ENCODE measurements around the gene TENM3.

DNA sequence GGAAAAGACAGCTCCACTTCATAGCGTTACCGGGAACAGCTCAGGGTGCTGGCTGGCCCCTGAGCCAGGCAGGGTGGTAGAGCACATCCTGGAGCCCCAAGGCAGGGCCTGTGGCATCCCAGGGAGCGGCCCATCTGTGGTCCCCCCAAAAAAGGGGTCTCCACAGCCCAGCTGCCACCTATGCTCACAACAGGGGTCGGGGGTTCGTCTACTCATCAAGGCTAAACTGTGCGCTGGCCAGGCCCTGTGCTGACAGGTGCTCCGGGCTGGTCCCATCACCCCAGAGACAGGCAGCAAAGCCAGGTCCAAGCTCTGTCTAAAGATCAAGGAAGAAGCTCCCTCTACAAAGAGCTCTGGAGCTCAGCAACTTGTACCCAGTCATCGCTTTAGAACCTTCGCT lies 596.1 kb downstream of the TENM3 start:
- TF ChIP-seq, protein P1, sequence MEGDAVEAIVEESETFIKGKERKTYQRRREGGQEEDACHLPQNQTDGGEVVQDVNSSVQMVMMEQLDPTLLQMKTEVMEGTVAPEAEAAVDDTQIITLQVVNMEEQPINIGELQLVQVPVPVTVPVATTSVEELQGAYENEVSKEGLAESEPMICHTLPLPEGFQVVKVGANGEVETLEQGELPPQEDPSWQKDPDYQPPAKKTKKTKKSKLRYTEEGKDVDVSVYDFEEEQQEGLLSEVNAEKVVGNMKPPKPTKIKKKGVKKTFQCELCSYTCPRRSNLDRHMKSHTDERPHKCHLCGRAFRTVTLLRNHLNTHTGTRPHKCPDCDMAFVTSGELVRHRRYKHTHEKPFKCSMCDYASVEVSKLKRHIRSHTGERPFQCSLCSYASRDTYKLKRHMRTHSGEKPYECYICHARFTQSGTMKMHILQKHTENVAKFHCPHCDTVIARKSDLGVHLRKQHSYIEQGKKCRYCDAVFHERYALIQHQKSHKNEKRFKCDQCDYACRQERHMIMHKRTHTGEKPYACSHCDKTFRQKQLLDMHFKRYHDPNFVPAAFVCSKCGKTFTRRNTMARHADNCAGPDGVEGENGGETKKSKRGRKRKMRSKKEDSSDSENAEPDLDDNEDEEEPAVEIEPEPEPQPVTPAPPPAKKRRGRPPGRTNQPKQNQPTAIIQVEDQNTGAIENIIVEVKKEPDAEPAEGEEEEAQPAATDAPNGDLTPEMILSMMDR (IDR thresholded peaks at IDR 0.05): no peak
- no peak for TF ChIP-seq POLR2A (IDR thresholded peaks at IDR 0.05)

Data from lower leg skin (tissue), 3 donors.